ENCODE measurements around the gene HSP90AA1. TPM values are rescaled to one million over a fixed set of nuclear protein-coding genes. Genes with fewer than 3 reads are reported as not detected.
A peak's percentile ranks its signal among the peaks of the same experiment; 100 is the strongest.
"Not testable (repeated sequence)": the region's sequence is repeated elsewhere in the genome, so short reads cannot be mapped to it uniquely, and the experiment has no call there.

HSP90AA1 gene
- total RNA-seq, 1 donor from 2014 or later, result 540 TPM

DNA sequence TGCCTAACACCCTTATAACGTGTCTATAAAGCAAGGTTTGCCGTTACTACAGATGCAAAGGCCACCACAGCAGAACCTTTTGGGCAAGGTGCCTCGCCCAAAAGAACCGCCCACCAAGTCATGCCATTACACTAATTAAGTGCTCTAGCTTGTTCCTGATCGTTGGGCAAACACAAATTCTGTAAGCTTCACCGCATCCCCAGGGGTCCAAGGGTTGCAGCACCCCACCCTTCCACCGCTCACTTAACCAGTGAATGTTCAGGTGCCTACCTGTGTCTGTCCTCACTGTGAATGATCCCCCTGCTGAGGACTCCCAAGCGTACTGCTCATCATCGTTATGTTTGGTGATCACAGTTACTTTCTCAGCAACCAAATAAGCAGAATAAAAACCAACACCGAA lies 1.4 kb downstream of the HSP90AA1 start:
- Histone ChIP-seq H3K9me3 (no peaks in the 10 kb centered on the region), H3K4me3 (peak overlapping the region; percentile 77), H3K27ac (peak overlapping the region; percentile 98), H3K36me3 (peaks cover 56% of the 10 kb centered on the region), H3K27me3 (ENCODE audit: low read depth) (no peaks in the 10 kb centered on the region), H3K4me1 (peaks cover 59% of the 10 kb centered on the region)
- ATAC-seq (no peak), DNase-seq (no peak)
- TF ChIP-seq, protein P1, sequence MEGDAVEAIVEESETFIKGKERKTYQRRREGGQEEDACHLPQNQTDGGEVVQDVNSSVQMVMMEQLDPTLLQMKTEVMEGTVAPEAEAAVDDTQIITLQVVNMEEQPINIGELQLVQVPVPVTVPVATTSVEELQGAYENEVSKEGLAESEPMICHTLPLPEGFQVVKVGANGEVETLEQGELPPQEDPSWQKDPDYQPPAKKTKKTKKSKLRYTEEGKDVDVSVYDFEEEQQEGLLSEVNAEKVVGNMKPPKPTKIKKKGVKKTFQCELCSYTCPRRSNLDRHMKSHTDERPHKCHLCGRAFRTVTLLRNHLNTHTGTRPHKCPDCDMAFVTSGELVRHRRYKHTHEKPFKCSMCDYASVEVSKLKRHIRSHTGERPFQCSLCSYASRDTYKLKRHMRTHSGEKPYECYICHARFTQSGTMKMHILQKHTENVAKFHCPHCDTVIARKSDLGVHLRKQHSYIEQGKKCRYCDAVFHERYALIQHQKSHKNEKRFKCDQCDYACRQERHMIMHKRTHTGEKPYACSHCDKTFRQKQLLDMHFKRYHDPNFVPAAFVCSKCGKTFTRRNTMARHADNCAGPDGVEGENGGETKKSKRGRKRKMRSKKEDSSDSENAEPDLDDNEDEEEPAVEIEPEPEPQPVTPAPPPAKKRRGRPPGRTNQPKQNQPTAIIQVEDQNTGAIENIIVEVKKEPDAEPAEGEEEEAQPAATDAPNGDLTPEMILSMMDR (IDR thresholded peaks at IDR 0.05), result no peak
- intact Hi-C loops (cut with DNase I), result no loop called here

DNA sequence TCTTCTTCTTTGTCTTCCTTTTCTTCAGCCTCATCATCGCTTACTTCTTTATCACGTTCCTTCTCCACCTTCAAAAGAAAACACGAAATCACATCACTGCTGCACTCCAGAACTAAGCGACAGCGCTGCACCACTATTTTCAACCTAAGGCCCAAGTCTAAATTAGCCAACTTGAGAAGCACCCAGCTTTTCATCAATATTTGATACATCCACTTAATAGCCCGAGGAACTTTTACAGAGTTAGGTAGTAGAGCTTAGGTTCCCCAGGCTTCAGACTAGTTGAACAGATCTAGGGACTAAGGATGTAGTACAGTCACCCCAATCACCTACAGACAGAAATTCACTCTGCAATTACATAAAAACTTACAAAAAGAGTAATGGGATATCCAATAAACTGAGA lies 1.9 kb downstream of the HSP90AA1 start:
- H3K27me3 ChIP-seq (ENCODE audit: low read depth), result no peaks in the 10 kb centered on the region
- ATAC-seq (no peak), DNase-seq (no peak)
- H3K9me3 ChIP-seq, result no peaks in the 10 kb centered on the region
- H3K36me3 ChIP-seq, result peaks cover 62% of the 10 kb centered on the region
- TF ChIP-seq, protein P1 (IDR thresholded peaks at IDR 0.05), result no peak
- H3K27ac ChIP-seq, result no peak overlapping the region
- H3K4me3 ChIP-seq, result peak overlapping the region; percentile 77
- intact Hi-C loops (cut with DNase I), result no loop called here
- H3K4me1 ChIP-seq, result peaks cover 59% of the 10 kb centered on the region

DNA sequence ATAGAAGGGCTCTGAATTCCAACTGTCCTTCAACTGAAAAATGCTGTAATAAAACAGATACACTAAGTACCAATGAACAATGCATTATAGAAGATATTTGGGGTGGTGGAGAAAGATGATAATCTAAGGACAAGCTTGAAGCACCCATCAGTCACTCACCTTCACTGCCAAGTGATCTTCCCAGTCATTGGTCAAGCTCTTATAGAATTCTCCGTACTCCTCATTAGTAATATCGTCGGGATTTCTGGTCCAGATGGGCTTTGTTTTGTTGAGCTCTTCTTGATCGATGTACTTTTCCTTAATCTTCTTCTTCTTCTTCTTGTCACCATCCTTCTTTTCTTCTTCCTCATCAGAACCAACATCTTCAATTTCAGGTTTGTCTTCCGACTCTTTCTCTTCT lies 2.3 kb downstream of the HSP90AA1 start:
- DNase-seq; H3K27ac ChIP-seq; ATAC-seq; intact Hi-C loops (cut with DNase I); H3K9me3 ChIP-seq; H3K27me3 ChIP-seq (ENCODE audit: low read depth): not testable (repeated sequence)
- peak overlapping the region; percentile 77 for H3K4me3 ChIP-seq
- H3K4me1 ChIP-seq, result peaks cover 59% of the 10 kb centered on the region
- H3K36me3 ChIP-seq, result peaks cover 66% of the 10 kb centered on the region

DNA sequence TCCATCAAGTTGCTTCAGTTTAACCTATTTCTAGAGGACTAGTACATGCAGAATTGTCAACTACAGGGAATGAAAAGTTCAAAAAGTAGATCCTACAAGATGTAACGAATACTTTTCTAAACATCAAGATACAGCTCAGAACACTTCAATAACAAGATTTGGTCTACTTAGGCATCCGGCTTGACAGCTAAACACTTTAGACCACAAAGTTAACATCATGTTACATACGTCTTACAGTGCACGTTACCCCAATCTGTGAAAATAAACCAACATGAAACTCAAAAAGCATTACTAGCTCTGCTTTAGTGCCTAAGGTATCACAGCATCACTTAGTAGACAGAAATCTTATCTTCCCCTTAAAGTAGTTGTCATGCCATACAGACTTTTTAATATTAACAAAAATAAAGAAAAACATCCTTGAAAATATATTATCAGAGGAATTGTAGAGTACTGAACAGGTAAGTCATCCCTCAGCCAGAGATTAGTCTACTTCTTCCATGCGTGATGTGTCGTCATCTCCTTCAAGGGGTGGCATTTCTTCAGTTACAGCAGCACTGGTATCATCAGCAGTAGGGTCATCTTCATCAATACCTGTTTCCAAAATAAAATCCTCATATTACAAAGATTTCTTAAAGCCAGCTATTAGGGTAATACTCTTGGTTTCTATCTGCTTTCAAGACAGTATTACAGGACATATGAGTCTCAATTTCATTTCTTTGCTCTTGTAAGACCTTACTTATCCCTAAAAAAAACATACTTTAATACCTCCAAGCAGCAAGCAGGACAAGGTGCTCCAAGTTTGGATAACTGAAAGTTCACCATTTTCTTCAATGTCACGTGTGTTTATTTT lies 5.4 kb downstream of the HSP90AA1 start:
- ATAC-seq, result no peak
- intact Hi-C loops (cut with DNase I), result no loop called here
- H3K27ac ChIP-seq, result no peak overlapping the region

DNA sequence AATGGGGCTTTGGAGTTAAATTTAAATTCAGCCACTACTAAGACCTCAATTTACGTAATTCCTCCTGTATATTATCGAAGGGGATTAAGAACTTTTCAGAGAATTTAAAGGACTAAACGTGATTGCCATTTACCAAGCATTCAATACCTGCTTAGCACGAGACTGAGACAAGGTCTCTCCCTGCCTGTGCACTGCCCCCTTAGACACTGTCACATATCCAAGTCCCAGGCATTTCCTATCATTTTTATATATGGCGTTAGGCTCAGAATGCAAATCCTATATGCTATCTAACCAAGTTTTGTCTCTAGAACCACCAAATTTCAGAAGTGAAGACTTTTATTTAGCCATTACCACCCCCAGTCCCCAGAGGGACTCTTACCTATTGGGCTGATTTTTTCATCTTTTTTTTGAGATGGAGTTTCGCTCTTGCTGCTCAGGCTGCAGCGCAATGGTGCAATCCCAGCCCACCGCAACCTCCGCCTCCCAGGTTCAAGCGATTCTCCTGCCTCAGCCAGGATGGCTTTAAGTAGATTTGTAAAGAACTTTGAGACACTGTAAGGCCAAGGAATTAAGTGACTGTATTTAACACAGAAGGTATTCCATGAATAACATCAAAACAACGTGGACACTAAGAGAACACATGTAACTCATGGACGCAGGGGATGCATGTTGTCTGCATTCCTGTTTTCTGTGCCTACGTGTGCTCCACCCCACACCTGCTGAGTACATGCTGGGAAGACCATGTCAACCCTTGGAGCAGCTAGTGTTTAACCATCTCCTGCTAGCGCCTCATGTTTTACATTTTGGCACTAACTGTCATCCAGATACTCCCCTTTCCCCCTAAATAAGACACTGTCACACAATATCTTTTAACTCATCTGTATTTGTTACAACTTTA lies 6.4 kb downstream of the HSP90AA1 start:
- Histone ChIP-seq H3K4me3 (no peak overlapping the region), H3K36me3 (peaks cover 75% of the 10 kb centered on the region), H3K4me1 (peaks cover 40% of the 10 kb centered on the region), H3K27me3 (ENCODE audit: low read depth) (no peaks in the 10 kb centered on the region), H3K9me3 (no peaks in the 10 kb centered on the region), H3K27ac (no peak overlapping the region)
- DNase-seq (no peak), ATAC-seq (no peak)
- TF ChIP-seq, protein P1 (IDR thresholded peaks at IDR 0.05), result no peak
- intact Hi-C loops (cut with DNase I), result no loop called here

More for the DNA sequence above, 5.4 kb downstream of the HSP90AA1 start:
- no peak for DNase-seq
- Histone ChIP-seq H3K9me3 (no peaks in the 10 kb centered on the region), H3K27me3 (ENCODE audit: low read depth) (no peaks in the 10 kb centered on the region), H3K36me3 (peaks cover 81% of the 10 kb centered on the region), H3K4me1 (peaks cover 46% of the 10 kb centered on the region), H3K4me3 (no peak overlapping the region)
- TF ChIP-seq, protein P1 (IDR thresholded peaks at IDR 0.05), result no peak

DNA sequence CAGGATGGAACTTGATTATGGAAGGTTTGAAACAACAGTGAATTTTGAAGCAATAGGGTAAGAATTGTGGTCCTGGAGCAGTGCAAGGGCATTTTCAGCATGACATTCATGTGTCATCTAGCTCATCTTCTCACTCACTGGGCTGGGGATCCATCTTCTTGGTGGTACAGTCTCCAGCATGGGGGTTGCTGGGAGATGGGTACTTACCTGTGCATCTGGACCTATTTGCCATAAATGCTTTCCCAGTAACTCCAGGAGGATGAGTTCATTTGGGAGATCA lies 7.2 kb downstream of the HSP90AA1 start:
- no peak overlapping the region for H3K4me3 ChIP-seq
- peaks cover 32% of the 10 kb centered on the region for H3K4me1 ChIP-seq
- H3K27ac ChIP-seq, result no peak overlapping the region
- no peak for ATAC-seq
- no peak for DNase-seq
- no peaks in the 10 kb centered on the region for H3K27me3 ChIP-seq (ENCODE audit: low read depth)
- TF ChIP-seq, protein P1 (IDR thresholded peaks at IDR 0.05), result no peak
- peaks cover 67% of the 10 kb centered on the region for H3K36me3 ChIP-seq
- H3K9me3 ChIP-seq, result no peaks in the 10 kb centered on the region
- intact Hi-C loops (cut with DNase I), result no loop called here

All from lower lobe of right lung (tissue), 2 donors.